Measurements from ENCODE around the gene ZNF442. TPM values are rescaled to one million over a fixed set of nuclear protein-coding genes. Genes with fewer than 3 reads are reported as not detected.
"Not testable (repeated sequence)": the region's sequence is repeated elsewhere in the genome, so short reads cannot be mapped to it uniquely, and the experiment has no call there.

The ZNF442 gene
- total RNA-seq, 1 donor from 2014 or later, result 0.17 TPM

- no peak for DNase-seq (ENCODE audit: low read depth)
- TF ChIP-seq CTCF (conservative IDR thresholded peaks at IDR 0.05; ENCODE audit: low read depth, low read length), result no peak
- H3K4me3 ChIP-seq (ENCODE audit: low read depth, low read length), result no peak overlapping the region
Measured at GRCh38 chr19:12379732-12380443, 14.4 kb upstream of the ZNF442 start.

GRCh38 chr19:12374026-12374425 is 8.5 kb upstream of the ZNF442 start:
- no peak overlapping the region for H3K4me3 ChIP-seq (ENCODE audit: low read depth, low read length)
- TF ChIP-seq CTCF (conservative IDR thresholded peaks at IDR 0.05; ENCODE audit: low read depth, low read length), result no peak
- DNase-seq (ENCODE audit: low read depth), result no peak

- DNase-seq (ENCODE audit: low read depth), result no peak
- no peak for TF ChIP-seq CTCF (conservative IDR thresholded peaks at IDR 0.05; ENCODE audit: low read depth, low read length)
- peak overlapping the region; percentile 78 for H3K4me3 ChIP-seq (ENCODE audit: low read depth, low read length)
Measured at GRCh38 chr19:12364391-12365235, 870 bp downstream of the ZNF442 start.

GRCh38 chr19:12362236-12362635 is 3.2 kb downstream of the ZNF442 start:
- DNase-seq (ENCODE audit: low read depth); H3K4me3 ChIP-seq (ENCODE audit: low read depth, low read length): not testable (repeated sequence)

- H3K4me3 ChIP-seq (ENCODE audit: low read depth, low read length), result no peak overlapping the region
- no peak for TF ChIP-seq CTCF (conservative IDR thresholded peaks at IDR 0.05; ENCODE audit: low read depth, low read length)
Measured at GRCh38 chr19:12353375-12353774, 12.1 kb downstream of the ZNF442 start.

GRCh38 chr19:12350890-12351197 is 14.6 kb downstream of the ZNF442 start:
- no peak for DNase-seq (ENCODE audit: low read depth)
- no peak overlapping the region for H3K4me3 ChIP-seq (ENCODE audit: low read depth, low read length)
- no peak for TF ChIP-seq CTCF (conservative IDR thresholded peaks at IDR 0.05; ENCODE audit: low read depth, low read length)

More at GRCh38 chr19:12353375-12353774, 12.1 kb downstream of the ZNF442 start:
- DNase-seq (ENCODE audit: low read depth), result no peak

GRCh38 chr19:12350185-12350889 is 15.1 kb downstream of the ZNF442 start:
- no peak for TF ChIP-seq CTCF (conservative IDR thresholded peaks at IDR 0.05; ENCODE audit: low read depth, low read length)
- DNase-seq (ENCODE audit: low read depth), result no peak
- H3K4me3 ChIP-seq (ENCODE audit: low read depth, low read length), result no peak overlapping the region

All from epithelial cell of proximal tubule (primary cell).